ENCODE data around the gene KNCN. TPM values are rescaled to one million over a fixed set of nuclear protein-coding genes. Genes with fewer than 3 reads are reported as not detected.
A peak's percentile ranks its signal among the peaks of the same experiment; 100 is the strongest.

The KNCN gene
- total RNA-seq, 1 donor from 2014 or later, result not detected

- H3K4me1 ChIP-seq, result peaks cover 8% of the 10 kb centered on the region
- peak overlapping the region; percentile 40 for H3K27ac ChIP-seq
- no peaks in the 10 kb centered on the region for H3K27me3 ChIP-seq
- H3K4me3 ChIP-seq, result no peak overlapping the region
- DNase-seq (no peak), ATAC-seq (no peak)
- intact Hi-C loops (cut with DNase I), result no loop called here
- TF ChIP-seq, protein P1, sequence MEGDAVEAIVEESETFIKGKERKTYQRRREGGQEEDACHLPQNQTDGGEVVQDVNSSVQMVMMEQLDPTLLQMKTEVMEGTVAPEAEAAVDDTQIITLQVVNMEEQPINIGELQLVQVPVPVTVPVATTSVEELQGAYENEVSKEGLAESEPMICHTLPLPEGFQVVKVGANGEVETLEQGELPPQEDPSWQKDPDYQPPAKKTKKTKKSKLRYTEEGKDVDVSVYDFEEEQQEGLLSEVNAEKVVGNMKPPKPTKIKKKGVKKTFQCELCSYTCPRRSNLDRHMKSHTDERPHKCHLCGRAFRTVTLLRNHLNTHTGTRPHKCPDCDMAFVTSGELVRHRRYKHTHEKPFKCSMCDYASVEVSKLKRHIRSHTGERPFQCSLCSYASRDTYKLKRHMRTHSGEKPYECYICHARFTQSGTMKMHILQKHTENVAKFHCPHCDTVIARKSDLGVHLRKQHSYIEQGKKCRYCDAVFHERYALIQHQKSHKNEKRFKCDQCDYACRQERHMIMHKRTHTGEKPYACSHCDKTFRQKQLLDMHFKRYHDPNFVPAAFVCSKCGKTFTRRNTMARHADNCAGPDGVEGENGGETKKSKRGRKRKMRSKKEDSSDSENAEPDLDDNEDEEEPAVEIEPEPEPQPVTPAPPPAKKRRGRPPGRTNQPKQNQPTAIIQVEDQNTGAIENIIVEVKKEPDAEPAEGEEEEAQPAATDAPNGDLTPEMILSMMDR (IDR thresholded peaks at IDR 0.05), result no peak
- peaks cover 71% of the 10 kb centered on the region for H3K36me3 ChIP-seq
- no peaks in the 10 kb centered on the region for H3K9me3 ChIP-seq
Observed at GRCh38 chr1:46582972-46583371, 31.5 kb upstream of the KNCN start.

- no peaks in the 10 kb centered on the region for H3K9me3 ChIP-seq
- no peaks in the 10 kb centered on the region for H3K27me3 ChIP-seq
- TF ChIP-seq, protein P1 (IDR thresholded peaks at IDR 0.05), result no peak
- peaks cover 70% of the 10 kb centered on the region for H3K36me3 ChIP-seq
- ATAC-seq (peak; percentile 63), DNase-seq (no peak)
- peak overlapping the region; percentile 40 for H3K27ac ChIP-seq
- H3K4me1 ChIP-seq, result peaks cover 8% of the 10 kb centered on the region
- H3K4me3 ChIP-seq, result no peak overlapping the region
- intact Hi-C loops (cut with DNase I), result no loop called here
Observed at GRCh38 chr1:46581681-46582455, 30.4 kb upstream of the KNCN start.

GRCh38 chr1:46580140-46580903, 28.9 kb upstream of the KNCN start:
- H3K9me3 ChIP-seq, result no peaks in the 10 kb centered on the region
- ATAC-seq (peak; percentile 61), DNase-seq (no peak)
- intact Hi-C loops (cut with DNase I), result no loop called here
- TF ChIP-seq, protein P1 (IDR thresholded peaks at IDR 0.05), result no peak
- no peak overlapping the region for H3K4me3 ChIP-seq
- no peaks in the 10 kb centered on the region for H3K27me3 ChIP-seq
- H3K27ac ChIP-seq, result peak overlapping the region; percentile 30
- H3K4me1 ChIP-seq, result peaks cover 8% of the 10 kb centered on the region
- H3K36me3 ChIP-seq, result peaks cover 74% of the 10 kb centered on the region

DNA sequence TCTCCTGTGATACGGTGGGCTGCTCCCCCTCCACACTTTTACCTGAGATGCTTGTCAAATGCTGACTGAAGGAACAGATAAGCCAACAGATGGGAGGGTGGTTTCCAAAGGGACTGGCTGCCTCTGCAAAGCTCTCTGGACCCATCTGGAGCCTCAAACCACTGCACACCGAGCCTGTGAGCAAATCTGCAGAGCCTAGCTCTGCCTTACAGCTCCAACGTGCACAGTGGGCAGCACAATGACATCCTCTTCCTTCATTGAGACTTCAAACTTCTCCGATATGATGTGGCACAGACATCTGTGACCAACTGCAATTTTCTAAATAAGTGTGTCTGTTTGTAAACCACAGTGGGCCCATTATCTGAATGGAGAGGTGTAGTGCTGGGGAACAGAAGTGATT, 26.2 kb upstream of the KNCN start:
- Histone ChIP-seq H3K36me3 (peaks cover 69% of the 10 kb centered on the region), H3K4me3 (no peak overlapping the region), H3K9me3 (no peaks in the 10 kb centered on the region), H3K27me3 (no peaks in the 10 kb centered on the region), H3K4me1 (peaks cover 8% of the 10 kb centered on the region), H3K27ac (no peak overlapping the region)
- DNase-seq (no peak), ATAC-seq (no peak)
- TF ChIP-seq, protein P1 (IDR thresholded peaks at IDR 0.05), result no peak
- intact Hi-C loops (cut with DNase I), result no loop called here

DNA sequence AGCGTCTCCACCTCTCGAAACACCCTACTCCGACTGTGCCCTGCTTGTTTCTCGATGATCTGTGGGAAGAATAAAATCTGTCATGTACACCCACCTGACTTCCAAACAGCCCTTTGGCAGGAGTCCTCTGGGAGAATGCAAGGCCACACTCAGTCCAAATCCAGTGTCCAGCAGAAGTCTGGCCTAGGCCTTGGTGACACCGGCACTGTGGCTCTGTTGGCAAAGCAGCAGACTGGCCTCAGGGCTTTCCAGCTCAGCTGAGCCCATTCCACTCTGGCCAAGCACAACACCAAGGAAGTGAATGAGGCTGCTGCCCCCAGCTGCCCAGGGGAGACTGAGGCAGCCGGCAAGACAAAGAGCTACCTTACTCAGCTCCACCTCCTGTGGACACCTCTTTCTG, 25.1 kb upstream of the KNCN start:
- TF ChIP-seq, protein P1 (IDR thresholded peaks at IDR 0.05), result no peak
- no peak overlapping the region for H3K4me3 ChIP-seq
- no peak overlapping the region for H3K27ac ChIP-seq
- peaks cover 5% of the 10 kb centered on the region for H3K4me1 ChIP-seq
- no peaks in the 10 kb centered on the region for H3K27me3 ChIP-seq
- ATAC-seq (no peak), DNase-seq (no peak)
- peaks cover 65% of the 10 kb centered on the region for H3K36me3 ChIP-seq
- H3K9me3 ChIP-seq, result no peaks in the 10 kb centered on the region
- intact Hi-C loops (cut with DNase I), result no loop called here
